Keratinocyte (primary cell): Measurements from ENCODE around the gene BTF3. TPM values are rescaled to one million over a fixed set of nuclear protein-coding genes. Genes with fewer than 3 reads are reported as not detected.

ENCODE experiments used
- DNase-seq: peaks from one replicate; pipeline ENCODE4 v3.0.0-alpha.2; 2011; ENCODE audit warnings: low read depth, missing footprints, low spot score
- FAIRE-seq: peaks from 2 replicates; lab custom pipeline; 2011; peaks lifted over from hg19 to GRCh38; lab: Jason Lieb, UNC
- H2AFZ ChIP-seq: 2 replicates; pipeline ENCODE4 v1.6.0; 2012; ENCODE audit warnings: low read length, control low read depth, inconsistent platforms; ENCODE audit not compliant: control insufficient read depth
- H3K27ac ChIP-seq: 2 replicates; pipeline ENCODE4 v1.5.1; 2011; ENCODE audit warnings: low read length; ENCODE audit not compliant: control insufficient read depth, insufficient read depth
- H3K27me3 ChIP-seq: 3 replicates; pipeline ENCODE4 v1.6.0; 2011; ENCODE audit warnings: low read length; ENCODE audit not compliant: control insufficient read depth, insufficient read depth; ENCODE audit errors: extremely low read depth
- H3K36me3 ChIP-seq, 2 experiments: 2 replicates in 1 of 2; 3 replicates in 1 of 2; pipeline ENCODE4 v1.5.1; 2011; ENCODE audit warnings: low read length in 2 of 2, mild to moderate bottlenecking in 1 of 2; ENCODE audit not compliant: control insufficient read depth in 2 of 2, insufficient read depth in 2 of 2; ENCODE audit errors: extremely low read depth in 1 of 2
- H3K4me1 ChIP-seq: 3 replicates; pipeline ENCODE4 v1.5.1; 2011; ENCODE audit warnings: low read length; ENCODE audit not compliant: control insufficient read depth, insufficient read depth; ENCODE audit errors: extremely low read depth
- H3K4me2 ChIP-seq: 3 replicates; pipeline ENCODE4 v1.6.0; 2011; ENCODE audit warnings: low read depth, low read length; ENCODE audit not compliant: control insufficient read depth, insufficient read depth; ENCODE audit errors: extremely low read depth
- H3K4me3 ChIP-seq, 3 experiments: fragments of 200-600 bp in 1 of 3; sonication (generic) in 1 of 3; 2 replicates in 2 of 3; 3 replicates in 1 of 3; pipeline ENCODE4 v1.5.1; 2011 to 2016; ENCODE audit warnings: low read length in 3 of 3, mild to moderate bottlenecking in 3 of 3, control low read depth in 2 of 3, inconsistent platforms in 1 of 3, low read depth in 1 of 3, mixed read lengths in 1 of 3, mixed run types in 1 of 3, moderate library complexity in 1 of 3; ENCODE audit not compliant: control insufficient read depth in 2 of 3, insufficient read depth in 2 of 3; ENCODE audit errors: extremely low read depth in 1 of 3
- H3K79me2 ChIP-seq: 2 replicates; pipeline ENCODE4 v1.6.0; 2012; ENCODE audit warnings: low read length; ENCODE audit not compliant: control insufficient read depth, insufficient read depth
- H3K9ac ChIP-seq: 3 replicates; pipeline ENCODE4 v1.6.0; 2011; ENCODE audit warnings: low read length; ENCODE audit not compliant: control insufficient read depth, insufficient read depth; ENCODE audit errors: extremely low read depth
- H3K9me1 ChIP-seq: 3 replicates; pipeline ENCODE4 v1.6.0; 2011; ENCODE audit warnings: low read length; ENCODE audit not compliant: control insufficient read depth, insufficient read depth; ENCODE audit errors: extremely low read depth
- H3K9me3 ChIP-seq: 2 replicates; pipeline ENCODE4 v1.5.1; 2012; ENCODE audit warnings: low read depth, low read length; ENCODE audit not compliant: control insufficient read depth
- H4K20me1 ChIP-seq: 3 replicates; pipeline ENCODE4 v1.6.0; 2011; ENCODE audit warnings: low read length; ENCODE audit not compliant: control insufficient read depth, insufficient read depth; ENCODE audit errors: extremely low read depth
- CTCF ChIP-seq, 3 experiments: IDR thresholded peaks in 1 of 3; conservative IDR thresholded peaks in 1 of 3; optimal IDR thresholded peaks in 1 of 3; 2 replicates in 2 of 3; 3 replicates in 1 of 3; pipeline versions ENCODE3 to v1.5.1; 2011; ENCODE audit warnings: low read length in 3 of 3, mild to moderate bottlenecking in 3 of 3, moderate library complexity in 2 of 3, control low read depth in 1 of 3, inconsistent platforms in 1 of 3; ENCODE audit not compliant: insufficient read depth in 2 of 3; ENCODE audit errors: extremely low read depth in 1 of 3
- EZH2 ChIP-seq: IDR thresholded peaks from one replicate; pipeline ENCODE4 v1.6.1; 2012; ENCODE audit warnings: inconsistent platforms, mild to moderate bottlenecking, low read length, moderate library complexity
- dilution Hi-C: fragments of 300-500 bp; cut with MboI; formaldehyde crosslinking; loops from one replicate; pipeline ENCODE4 v1.7.0; 2020; ENCODE audit warnings: low sequenced_read_pairs; ENCODE audit not compliant: extremely low pct_ligation_motif_present
- polyA plus RNA-seq, 5 experiments: library from polyadenylated mRNA; depleted of rRNA in 3 of 5; stranded (reverse) in 3 of 5; stranded (forward) in 1 of 5; unstranded in 1 of 5; fragments of >200 nt; gene quantifications; 1 replicate in 1 of 5; 2 replicates in 3 of 5; 3 replicates in 1 of 5; pipeline versions ENCODE4 v1.2.1 to v1.2.3, GENCODE V29; 2011 to 2012; ENCODE audit warnings: missing spikeins in 2 of 5, low read depth in 1 of 5, low replicate concordance in 1 of 5

BTF3 gene
- polyA plus RNA-seq, 1 donor (not counting 4 experiments of a cell fraction or from before 2014, with no cell fraction given) = 857 TPM

- H3K9ac ChIP-seq = peak overlapping the region; percentile 24
These were observed 46.8 kb upstream of the BTF3 start for GRCh38 chr5:73451224-73452130.

GRCh38 chr5:73452215-73452614, 46.0 kb upstream of the BTF3 start:
- FAIRE-seq (no peak), DNase-seq (no peak)
- Histone ChIP-seq H4K20me1 (no peaks in the 10 kb centered on the region), H3K79me2 (peaks cover 6% of the 10 kb centered on the region), H3K9me1 (no peaks in the 10 kb centered on the region), H2AFZ (no peak overlapping the region), H3K36me3 (no peaks in the 10 kb centered on the region), H3K9me3 (no peaks in the 10 kb centered on the region), H3K27ac (no peak overlapping the region), H3K4me2 (no peak overlapping the region), H3K4me3 (no peak overlapping the region), H3K4me1 (peaks cover 11% of the 10 kb centered on the region), H3K9ac (no peak overlapping the region), H3K27me3 (peaks cover 36% of the 10 kb centered on the region)
- TF ChIP-seq EZH2 = no peak
- TF ChIP-seq CTCF (optimal IDR thresholded peaks at IDR 0.05 in 1 of 3, IDR thresholded peaks at IDR 0.05 in 1 of 3, conservative IDR thresholded peaks at IDR 0.05 in 1 of 3; ENCODE audit: extremely low read depth in 1 of 3, insufficient read depth in 2 of 3, low read length in 3 of 3) = no peak
- dilution Hi-C loops = no loop called here

More at GRCh38 chr5:73451224-73452130, 46.8 kb upstream of the BTF3 start:
- peak overlapping the region; percentile 23 to 34 (median 33) for H3K4me3 ChIP-seq
- DNase-seq (no peak), FAIRE-seq (no peak)
- H3K36me3 ChIP-seq = no peaks in the 10 kb centered on the region
- dilution Hi-C loops = no loop called here
- H3K79me2 ChIP-seq = peaks cover 11% of the 10 kb centered on the region
- H3K4me1 ChIP-seq = peaks cover 11% of the 10 kb centered on the region
- H3K27ac ChIP-seq = no peak overlapping the region
- no peaks in the 10 kb centered on the region for H3K9me1 ChIP-seq
- H3K4me2 ChIP-seq = peak overlapping the region; percentile 67
- TF ChIP-seq EZH2 = no peak
- TF ChIP-seq CTCF (optimal IDR thresholded peaks at IDR 0.05 in 1 of 3, IDR thresholded peaks at IDR 0.05 in 1 of 3, conservative IDR thresholded peaks at IDR 0.05 in 1 of 3; ENCODE audit: extremely low read depth in 1 of 3, insufficient read depth in 2 of 3, low read length in 3 of 3) = peak; percentile 55 to 90 (median 85)
- H2AFZ ChIP-seq = peak overlapping the region; percentile 66
- H4K20me1 ChIP-seq = no peaks in the 10 kb centered on the region
- H3K27me3 ChIP-seq = peaks cover 36% of the 10 kb centered on the region
- no peaks in the 10 kb centered on the region for H3K9me3 ChIP-seq
